B cell (primary cell): ENCODE data around the gene POLL.

Experiments used
- EZH2 ChIP-seq: IDR thresholded peaks from 2 replicates; pipeline ENCODE4 v1.6.1; 2012; ENCODE audit warnings: borderline replicate concordance, low read depth, mild to moderate bottlenecking, moderate library complexity, low read length; ENCODE audit not compliant: insufficient read depth, poor library complexity, severe bottlenecking
- TF ChIP-seq, protein P1 (sequence below): fragments of 200-600 bp; IDR thresholded peaks from one replicate; pipeline ENCODE4 v1.8.0; 2022; ENCODE audit warnings: antibody characterized with exemption, mild to moderate bottlenecking

DNA sequence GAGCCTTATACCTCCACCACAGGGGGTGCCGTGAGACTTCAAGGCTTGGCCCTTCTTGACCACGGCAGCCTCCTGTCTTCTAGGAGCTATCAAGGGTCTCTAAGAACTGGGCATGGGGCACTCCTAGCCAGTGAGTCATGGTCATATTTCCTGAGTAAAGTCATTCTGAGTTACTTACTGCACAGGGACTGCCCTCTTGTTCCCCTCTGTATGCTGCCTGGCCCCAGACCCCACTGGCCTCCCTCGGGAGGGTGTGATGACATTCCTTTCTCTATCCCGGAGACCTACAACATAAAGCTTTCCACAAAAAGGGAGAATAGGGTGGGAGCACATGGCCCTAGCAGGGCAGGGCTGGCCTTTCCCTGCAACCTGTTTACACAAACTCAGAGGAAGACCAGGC, 21.4 kb upstream of the POLL start:
- TF ChIP-seq, protein P1, sequence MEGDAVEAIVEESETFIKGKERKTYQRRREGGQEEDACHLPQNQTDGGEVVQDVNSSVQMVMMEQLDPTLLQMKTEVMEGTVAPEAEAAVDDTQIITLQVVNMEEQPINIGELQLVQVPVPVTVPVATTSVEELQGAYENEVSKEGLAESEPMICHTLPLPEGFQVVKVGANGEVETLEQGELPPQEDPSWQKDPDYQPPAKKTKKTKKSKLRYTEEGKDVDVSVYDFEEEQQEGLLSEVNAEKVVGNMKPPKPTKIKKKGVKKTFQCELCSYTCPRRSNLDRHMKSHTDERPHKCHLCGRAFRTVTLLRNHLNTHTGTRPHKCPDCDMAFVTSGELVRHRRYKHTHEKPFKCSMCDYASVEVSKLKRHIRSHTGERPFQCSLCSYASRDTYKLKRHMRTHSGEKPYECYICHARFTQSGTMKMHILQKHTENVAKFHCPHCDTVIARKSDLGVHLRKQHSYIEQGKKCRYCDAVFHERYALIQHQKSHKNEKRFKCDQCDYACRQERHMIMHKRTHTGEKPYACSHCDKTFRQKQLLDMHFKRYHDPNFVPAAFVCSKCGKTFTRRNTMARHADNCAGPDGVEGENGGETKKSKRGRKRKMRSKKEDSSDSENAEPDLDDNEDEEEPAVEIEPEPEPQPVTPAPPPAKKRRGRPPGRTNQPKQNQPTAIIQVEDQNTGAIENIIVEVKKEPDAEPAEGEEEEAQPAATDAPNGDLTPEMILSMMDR: no peak
- no peak for TF ChIP-seq EZH2
